ENCODE results near the gene MAML3.

The MAML3 gene

GRCh38 chr4:139764686-139765310 is 389.2 kb downstream of the MAML3 start:
- no peak for DNase-seq

- DNase-seq, result no peak
Observed at GRCh38 chr4:139764182-139764581, 389.8 kb downstream of the MAML3 start.

GRCh38 chr4:139763672-139764071 is 390.3 kb downstream of the MAML3 start:
- DNase-seq, result no peak

- no peak for DNase-seq
Observed at GRCh38 chr4:139763205-139763604, 390.8 kb downstream of the MAML3 start.

- DNase-seq, result no peak
Observed at GRCh38 chr4:139762720-139763119, 391.3 kb downstream of the MAML3 start.

GRCh38 chr4:139761461-139761860 is 392.5 kb downstream of the MAML3 start:
- no peak for DNase-seq

- DNase-seq, result no peak
Observed at GRCh38 chr4:139760567-139760966, 393.4 kb downstream of the MAML3 start.

- no peak for DNase-seq
Observed at GRCh38 chr4:139759097-139759496, 394.9 kb downstream of the MAML3 start.

GRCh38 chr4:139756391-139757180 is 397.4 kb downstream of the MAML3 start:
- DNase-seq, result no peak

GRCh38 chr4:139754938-139755337 is 399.0 kb downstream of the MAML3 start:
- DNase-seq, result no peak

- no peak for DNase-seq
Observed at GRCh38 chr4:139753686-139754085, 400.3 kb downstream of the MAML3 start.

GRCh38 chr4:139749835-139750498 is 404.0 kb downstream of the MAML3 start:
- DNase-seq, result no peak

- DNase-seq, result no peak
Observed at GRCh38 chr4:139749338-139749737, 404.6 kb downstream of the MAML3 start.

- DNase-seq, result no peak
Observed at GRCh38 chr4:139746431-139747171, 407.4 kb downstream of the MAML3 start.

- no peak for DNase-seq
Observed at GRCh38 chr4:139745111-139745639, 408.8 kb downstream of the MAML3 start.

- DNase-seq, result no peak
Observed at GRCh38 chr4:139744232-139744631, 409.8 kb downstream of the MAML3 start.

- DNase-seq, result no peak
Observed at GRCh38 chr4:139743027-139743426, 411.0 kb downstream of the MAML3 start.

GRCh38 chr4:139740531-139741041 is 413.4 kb downstream of the MAML3 start:
- DNase-seq, result peak; percentile 9

GRCh38 chr4:139740121-139740520 is 413.9 kb downstream of the MAML3 start:
- DNase-seq, result no peak

- no peak for DNase-seq
Observed at GRCh38 chr4:139738846-139739613, 415.0 kb downstream of the MAML3 start.

GRCh38 chr4:139736661-139737060 is 417.3 kb downstream of the MAML3 start:
- no peak for DNase-seq

GRCh38 chr4:139736274-139736660 is 417.7 kb downstream of the MAML3 start:
- no peak for DNase-seq
